ENCODE results near the gene GPR18. TPM values are rescaled to one million over a fixed set of nuclear protein-coding genes. Genes with fewer than 3 reads are reported as not detected.

GPR18 gene
- total RNA-seq, 1 experiment from 2014 or later: not detected

- H3K4me1 ChIP-seq (ENCODE audit: insufficient read depth, low read length): no peaks in the 10 kb centered on the region
- peaks cover 9 to 10% of the 10 kb centered on the region in 2 experiments for H3K4me1 Mint-ChIP-seq
- no peak for DNase-seq
- H3K18ac ChIP-seq (ENCODE audit: insufficient read length, low read depth, low read length): no peak overlapping the region
- no peak for TF ChIP-seq CTCF (conservative IDR thresholded peaks at IDR 0.05)
- no peaks in the 10 kb centered on the region for H3K27me3 Mint-ChIP-seq (ENCODE audit: low read depth)
- H3K79me2 ChIP-seq (ENCODE audit: insufficient read depth, low read length): no peaks in the 10 kb centered on the region
- H3K14ac ChIP-seq (ENCODE audit: insufficient read depth, low read length): no peak overlapping the region
- no peak overlapping the region for H2BK20ac ChIP-seq (ENCODE audit: low read depth, low read length, poor library complexity, severe bottlenecking)
- no peak overlapping the region for H3K9ac ChIP-seq (ENCODE audit: extremely low read depth, insufficient read length, low read length)
- H4K8ac ChIP-seq (replicated peaks; ENCODE audit: insufficient read length, low read depth, low read length): no peak overlapping the region
- no peak overlapping the region for H3K4me3 Mint-ChIP-seq
- no CpG with 5 or more reads among the region's 2 CpGs for WGBS (ENCODE audit: extremely low coverage, insufficient read length, low lambda C conversion rate)
- H4K5ac ChIP-seq (ENCODE audit: insufficient read length, low read depth, low read length): no peak overlapping the region
- H4K20me1 ChIP-seq (ENCODE audit: control insufficient read depth, insufficient read depth, insufficient read length): peaks cover 2% of the 10 kb centered on the region
- no peak overlapping the region for H2BK12ac ChIP-seq (ENCODE audit: insufficient read length, low read depth, low read length)
- no peak overlapping the region for H3K27ac Mint-ChIP-seq
- peaks cover 2 to 12% (median 7%) of the 10 kb centered on the region in 3 experiments; a peak in 5 of 7 replicates for H3K36me3 Mint-ChIP-seq (ENCODE audit: insufficient read depth in 1 of 3, low read depth in 3 of 3)
- no peaks in the 10 kb centered on the region for H3K9me3 Mint-ChIP-seq
- no peaks in the 10 kb centered on the region for H3K27me3 ChIP-seq (ENCODE audit: insufficient read depth, low read length)
- H3T11ph ChIP-seq (ENCODE audit: low read length): no peak overlapping the region
- no peak overlapping the region for H2AK5ac ChIP-seq (ENCODE audit: insufficient read length, low read length)
- no peak overlapping the region for H2BK15ac ChIP-seq (ENCODE audit: low read depth, low read length)
- H3K9me3 ChIP-seq (ENCODE audit: control insufficient read depth, low read depth, low read length): no peaks in the 10 kb centered on the region
- no peak overlapping the region for H3K4me2 ChIP-seq (ENCODE audit: insufficient read depth, insufficient read length, low read length)
- no peaks in the 10 kb centered on the region for H3K23me2 ChIP-seq (ENCODE audit: insufficient read length, low read depth, low read length, poor library complexity, severe bottlenecking)
- no peak overlapping the region for H3K56ac ChIP-seq (ENCODE audit: insufficient read length, low read depth, low read length)
- no peak overlapping the region for H3K4ac ChIP-seq (ENCODE audit: low read depth, low read length)
- H2BK5ac ChIP-seq (ENCODE audit: insufficient read length, low read length): no peak overlapping the region
- H2AFZ ChIP-seq (ENCODE audit: low read length): no peak overlapping the region
- H2BK120ac ChIP-seq (ENCODE audit: low read depth, low read length, poor library complexity, severe bottlenecking): no peak overlapping the region
- no peak overlapping the region for H3K23ac ChIP-seq (ENCODE audit: insufficient read length, low read depth, low read length)
- H4K91ac ChIP-seq (ENCODE audit: insufficient read length, low read depth, low read length): no peak overlapping the region
- H3K27ac ChIP-seq (ENCODE audit: insufficient read length, low read depth, low read length): no peak overlapping the region
- no peaks in the 10 kb centered on the region for H3K79me1 ChIP-seq (ENCODE audit: insufficient read depth, low read depth, low read length, poor library complexity, severe bottlenecking)
These were observed 1.9 kb downstream of the GPR18 start for GRCh38 chr13:99256283-99256682.

All from H9 (cell line).